Suprapubic skin (tissue), 4 donors: ENCODE measurements around the gene ABLIM2. TPM values are rescaled to one million over a fixed set of nuclear protein-coding genes. Genes with fewer than 3 reads are reported as not detected.

Experiments used
- DNase-seq, 2 donors: peaks; one replicate each; pipeline ENCODE4 v3.0.0-alpha.2; 2019; ENCODE audit warnings: low spot score in 2 of 2
- H3K27ac ChIP-seq: fragments of 200-600 bp; sonication (generic); one replicate; pipeline ENCODE4 v1.5.1; 2019
- H3K27me3 ChIP-seq: fragments of 200-600 bp; sonication (generic); one replicate; pipeline ENCODE4 v1.5.1; 2019
- H3K36me3 ChIP-seq: fragments of 200-600 bp; sonication (generic); one replicate; pipeline ENCODE4 v1.5.1; 2019
- H3K4me1 ChIP-seq: fragments of 200-600 bp; sonication (generic); one replicate; pipeline ENCODE4 v1.5.1; 2019
- H3K4me3 ChIP-seq: fragments of 200-600 bp; sonication (generic); one replicate; pipeline ENCODE4 v1.5.1; 2019; ENCODE audit warnings: mild to moderate bottlenecking
- H3K9me3 ChIP-seq: fragments of 200-600 bp; sonication (generic); one replicate; pipeline ENCODE4 v1.5.1; 2019
- CTCF ChIP-seq, 2 donors: fragments of 200-600 bp in 1 of 2; fragments of 450-650 bp in 1 of 2; sonication (generic) in 1 of 2; IDR thresholded peaks; one replicate each; pipeline ENCODE4 v1.5.1; 2016 to 2019; ENCODE audit warnings: antibody characterized with exemption in 2 of 2, mild to moderate bottlenecking in 1 of 2, moderate library complexity in 1 of 2
- EP300 ChIP-seq: sonication (generic); formaldehyde crosslinking; IDR thresholded peaks from one replicate; pipeline ENCODE4 v1.6.1; 2017; ENCODE audit warnings: antibody characterized with exemption
- POLR2A ChIP-seq, 2 donors: fragments of 450-650 bp; IDR thresholded peaks; one replicate each; pipeline ENCODE4 v1.6.1; 2017; ENCODE audit warnings: antibody characterized with exemption in 2 of 2, mild to moderate bottlenecking in 2 of 2, moderate library complexity in 2 of 2
- POLR2AphosphoS5 ChIP-seq, 3 donors: sonication (generic); formaldehyde crosslinking; IDR thresholded peaks; one replicate each; pipeline ENCODE4 v1.6.1; 2017; ENCODE audit warnings: antibody characterized with exemption in 3 of 3
- WGBS: methylation state at CpG from one replicate; pipeline ENCODE4 v1.1.5; 2018; 5-methylcytosine and 5-hydroxymethylcytosine counted together
- total RNA-seq, 4 donors: library from RNA; depleted of rRNA; stranded (reverse); fragments of >200 nt; gene quantifications; one replicate each; pipeline ENCODE4 v1.1.0, GENCODE V29; 2016

Gene ABLIM2
- total RNA-seq, 4 donors from 2014 or later: 11.2 to 16.9 (median 13.3) TPM

- no peak for TF ChIP-seq EP300
- TF ChIP-seq CTCF (IDR thresholded peaks at IDR 0.05): no peak
- no peak for TF ChIP-seq POLR2A (IDR thresholded peaks at IDR 0.05)
- TF ChIP-seq POLR2AphosphoS5 (IDR thresholded peaks at IDR 0.05): no peak
- H3K4me1 ChIP-seq: no peaks in the 10 kb centered on the region
- H3K36me3 ChIP-seq: no peaks in the 10 kb centered on the region
- DNase-seq: no peak
- H3K4me3 ChIP-seq: no peak overlapping the region
- H3K27ac ChIP-seq: no peak overlapping the region
- 73% methylated on average over 6 of the region's 8 CpGs for WGBS
- no peaks in the 10 kb centered on the region for H3K27me3 ChIP-seq
- H3K9me3 ChIP-seq: no peaks in the 10 kb centered on the region
Observed at GRCh38 chr4:7998447-7998846, 160.2 kb downstream of the ABLIM2 start.

- H3K27ac ChIP-seq: no peak overlapping the region
- 95% methylated on average over 4 of the region's 6 CpGs for WGBS
- H3K36me3 ChIP-seq: no peaks in the 10 kb centered on the region
- H3K4me1 ChIP-seq: no peaks in the 10 kb centered on the region
- no peak for TF ChIP-seq CTCF (IDR thresholded peaks at IDR 0.05)
- TF ChIP-seq POLR2A (IDR thresholded peaks at IDR 0.05): no peak
- no peak for TF ChIP-seq EP300
- no peak overlapping the region for H3K4me3 ChIP-seq
- DNase-seq: no peak
- no peaks in the 10 kb centered on the region for H3K27me3 ChIP-seq
- H3K9me3 ChIP-seq: no peaks in the 10 kb centered on the region
Observed at GRCh38 chr4:7995866-7996265, 162.7 kb downstream of the ABLIM2 start.

- 93% methylated on average over 3 of the region's 7 CpGs for WGBS
- Histone ChIP-seq H3K27me3 (no peaks in the 10 kb centered on the region), H3K27ac (no peak overlapping the region), H3K4me1 (no peaks in the 10 kb centered on the region), H3K36me3 (no peaks in the 10 kb centered on the region), H3K9me3 (no peaks in the 10 kb centered on the region), H3K4me3 (no peak overlapping the region)
- TF ChIP-seq CTCF (IDR thresholded peaks at IDR 0.05) (no peak), EP300 (no peak), POLR2AphosphoS5 (IDR thresholded peaks at IDR 0.05) (no peak), POLR2A (IDR thresholded peaks at IDR 0.05) (no peak)
- DNase-seq: no peak
Observed at GRCh38 chr4:7995135-7995534, 163.5 kb downstream of the ABLIM2 start.

GRCh38 chr4:7993671-7994070 is 164.9 kb downstream of the ABLIM2 start:
- H3K4me1 ChIP-seq: no peaks in the 10 kb centered on the region
- H3K36me3 ChIP-seq: no peaks in the 10 kb centered on the region
- no peak overlapping the region for H3K4me3 ChIP-seq
- H3K27ac ChIP-seq: no peak overlapping the region
- no peaks in the 10 kb centered on the region for H3K9me3 ChIP-seq
- no peak for TF ChIP-seq POLR2A (IDR thresholded peaks at IDR 0.05)
- TF ChIP-seq POLR2AphosphoS5 (IDR thresholded peaks at IDR 0.05): no peak
- TF ChIP-seq CTCF (IDR thresholded peaks at IDR 0.05): no peak
- TF ChIP-seq EP300: no peak
- no peak for DNase-seq
- H3K27me3 ChIP-seq: no peaks in the 10 kb centered on the region
- 97% methylated on average over 6 of the region's 6 CpGs for WGBS

- H3K36me3 ChIP-seq: no peaks in the 10 kb centered on the region
- no peaks in the 10 kb centered on the region for H3K9me3 ChIP-seq
Observed at GRCh38 chr4:7992846-7993245, 165.8 kb downstream of the ABLIM2 start.

More at GRCh38 chr4:7992846-7993245, 165.8 kb downstream of the ABLIM2 start:
- TF ChIP-seq EP300 (no peak), POLR2A (IDR thresholded peaks at IDR 0.05) (no peak), CTCF (IDR thresholded peaks at IDR 0.05) (no peak), POLR2AphosphoS5 (IDR thresholded peaks at IDR 0.05) (no peak)
- Histone ChIP-seq H3K27me3 (no peaks in the 10 kb centered on the region), H3K4me1 (no peaks in the 10 kb centered on the region), H3K4me3 (no peak overlapping the region), H3K27ac (no peak overlapping the region)
- 87% methylated on average over 9 of the region's 11 CpGs for WGBS
- no peak for DNase-seq
